A673 (cell line): ENCODE measurements around the gene TLE6. TPM values are rescaled to one million over a fixed set of nuclear protein-coding genes. Genes with fewer than 3 reads are reported as not detected.

Experiments
- BruUV-seq: library from RNA; stranded (reverse); fragments of 400-500 nt; replicated peaks from 2 replicates; lab custom pipeline; 2021; lab: Mats Ljungman, UMichigan
- CTCF ChIA-PET: fragments of 300-600 bp; sonication (Branson Sonifier 250); formaldehyde crosslinking; loops from one replicate; lab custom pipeline; 2022; ENCODE audit warnings: antibody characterized with exemption; lab: Charles Lee
- POLR2A ChIA-PET: fragments of 300-600 bp; sonication (Branson Sonifier 250); formaldehyde crosslinking; loops from one replicate; lab custom pipeline; 2022; ENCODE audit warnings: antibody characterized with exemption; ENCODE audit not compliant: low non-redundant PET; lab: Charles Lee
- DNase-seq: peaks from one replicate; pipeline ENCODE4 v3.0.0-alpha.2; 2015; ENCODE audit warnings: low spot score
- H3K27ac ChIP-seq: fragments of 200-600 bp; sonication (generic); 2 replicates; pipeline ENCODE4 v1.5.1; 2016; ENCODE audit warnings: mixed run types, low read depth, mild to moderate bottlenecking, mixed read lengths, antibody characterized with exemption, low read length; ENCODE audit not compliant: poor library complexity, severe bottlenecking
- H3K27me3 ChIP-seq: fragments of 200-600 bp; sonication (generic); replicated peaks from 2 replicates; pipeline ENCODE4 v1.6.1; 2017; ENCODE audit warnings: mixed run types, low read depth, mild to moderate bottlenecking, mixed read lengths, antibody characterized with exemption, low read length; ENCODE audit not compliant: insufficient read depth, poor library complexity
- H3K36me3 ChIP-seq: fragments of 200-600 bp; sonication (generic); 2 replicates; pipeline ENCODE4 v1.6.1; 2016; ENCODE audit warnings: mixed run types, mild to moderate bottlenecking, mixed read lengths, antibody characterized with exemption, low read length; ENCODE audit not compliant: insufficient read depth, poor library complexity, severe bottlenecking
- H3K4me1 ChIP-seq: fragments of 200-600 bp; sonication (generic); 2 replicates; pipeline ENCODE4 v1.6.1; 2017; ENCODE audit warnings: mixed run types, mild to moderate bottlenecking, mixed read lengths, antibody characterized with exemption, low read length; ENCODE audit not compliant: insufficient read depth, poor library complexity, severe bottlenecking
- H3K4me3 ChIP-seq: fragments of 200-600 bp; sonication (generic); 2 replicates; pipeline ENCODE4 v1.5.1; 2016; ENCODE audit warnings: low read depth, mixed run types, mild to moderate bottlenecking, mixed read lengths, low read length; ENCODE audit not compliant: poor library complexity, severe bottlenecking
- H3K9me3 ChIP-seq: fragments of 200-600 bp; sonication (generic); 2 replicates; pipeline ENCODE4 v1.6.1; 2016; ENCODE audit warnings: mixed run types, low read depth, mild to moderate bottlenecking, mixed read lengths, antibody characterized with exemption, low read length; ENCODE audit not compliant: poor library complexity, severe bottlenecking
- CTCF ChIP-seq: fragments of 300-800, 200-600 bp; sonication (generic); conservative IDR thresholded peaks from 2 replicates; pipeline ENCODE4 v1.5.1; 2017; ENCODE audit warnings: low read depth, mild to moderate bottlenecking, antibody characterized with exemption, low read length, moderate library complexity, mixed read lengths
- EZH2 ChIP-seq: fragments of 200-600 bp; sonication (generic); IDR thresholded peaks from 2 replicates; pipeline ENCODE4 v1.6.1; 2017; ENCODE audit warnings: borderline replicate concordance, low read depth, mild to moderate bottlenecking, mixed read lengths, antibody characterized with exemption, low read length; ENCODE audit not compliant: poor library complexity, severe bottlenecking
- intact Hi-C: fragments of 100-400 bp; cut with micrococcal nuclease; formaldehyde crosslinking; loops from one replicate; pipeline ENCODE4 v1.10.0; 2022; ENCODE audit not compliant: unreplicated experiment
- total RNA-seq: library from RNA; stranded (reverse); gene quantifications from 2 replicates; pipeline ENCODE4 v1.2.3, GENCODE V29; 2021

TLE6 gene
- total RNA-seq, 1 experiment from 2014 or later = not detected

DNA sequence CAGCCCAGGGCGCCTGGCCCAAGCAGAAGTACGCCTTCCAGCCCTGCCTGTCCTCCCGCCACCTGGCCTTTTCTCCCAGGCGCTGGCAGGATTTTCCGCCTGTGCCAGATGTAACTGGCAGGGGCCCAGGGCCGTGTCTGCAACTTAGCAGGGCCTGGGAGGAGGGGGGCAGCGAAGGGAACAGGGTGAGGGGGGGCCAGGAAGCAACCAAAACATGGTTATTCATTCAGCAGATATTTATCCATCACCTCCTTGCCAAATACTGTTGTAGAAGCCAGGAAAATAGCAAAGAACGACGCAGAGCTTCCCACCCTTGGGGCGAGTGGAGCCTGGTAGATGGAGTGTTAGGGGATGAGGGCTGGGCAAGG, 5.6 kb downstream of the TLE6 start:
- Histone ChIP-seq H3K27me3 (peaks cover 5% of the 10 kb centered on the region), H3K9me3 (no peaks in the 10 kb centered on the region), H3K27ac (peak overlapping the region; percentile 22), H3K36me3 (no peaks in the 10 kb centered on the region), H3K4me1 (peaks cover 29% of the 10 kb centered on the region), H3K4me3 (peak overlapping the region; percentile 12)
- TF ChIP-seq EZH2 = no peak
- no peak for TF ChIP-seq CTCF
- POLR2A ChIA-PET = no interaction called here
- intact Hi-C loops = loop anchor here (5.0 kb wide), 1 partner anchor 54 kb away; no protein-coding TSS in a partner anchor
- CTCF ChIA-PET = interaction anchor here (1.0 kb wide), 1 partner anchor 30 kb away, joined by 3 read pairs; no protein-coding TSS in a partner anchor
- BruUV-seq = no TSS peak
- peak; percentile 91 for DNase-seq

DNA sequence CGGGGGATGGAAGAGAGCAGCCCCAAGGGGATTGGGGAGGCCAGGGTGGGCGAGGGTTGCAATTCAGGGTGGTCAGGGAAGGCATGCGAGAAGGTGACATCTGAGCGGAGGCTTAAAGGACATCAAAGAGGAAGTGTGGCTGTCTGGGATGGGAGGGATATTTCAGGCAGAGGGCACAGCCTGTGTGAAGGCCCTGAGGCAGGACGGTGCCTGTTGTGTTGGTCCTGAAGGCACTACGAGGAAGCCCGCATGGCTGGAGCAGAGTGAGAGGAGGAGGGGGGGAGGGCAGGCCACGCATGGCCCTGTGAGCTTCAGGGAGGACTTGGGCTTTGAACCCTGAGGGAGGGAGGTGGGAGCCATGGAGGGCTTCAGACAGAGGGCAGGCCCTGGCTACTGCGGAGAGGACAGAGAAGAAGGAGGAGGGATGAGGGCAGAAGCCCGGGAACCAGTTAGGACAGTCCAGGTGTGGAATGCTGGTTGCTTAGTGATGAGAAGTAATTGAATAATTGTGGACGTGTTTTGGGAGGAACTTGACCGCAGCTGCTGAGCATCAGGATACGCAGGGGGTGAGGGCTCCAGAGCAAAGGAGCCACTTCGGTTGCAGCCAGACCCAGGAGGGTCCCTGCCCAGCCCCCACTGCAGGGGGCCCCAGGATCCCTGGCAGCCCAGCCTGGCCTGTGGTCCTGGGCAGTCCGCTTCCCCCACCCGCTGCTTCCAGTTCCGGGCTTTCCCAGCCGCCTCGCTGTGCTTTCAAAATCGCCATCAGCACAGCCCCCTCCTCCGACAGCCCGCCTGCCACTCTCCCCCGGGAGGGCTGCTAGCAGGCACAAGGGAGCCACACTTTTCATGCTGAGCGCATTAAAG, 6.2 kb downstream of the TLE6 start:
- peak overlapping the region; percentile 22 for H3K27ac ChIP-seq
- no peaks in the 10 kb centered on the region for H3K36me3 ChIP-seq
- BruUV-seq = no TSS peak
- intact Hi-C loops = loop anchor here (5.0 kb wide), 1 partner anchor 54 kb away; no protein-coding TSS in a partner anchor
- DNase-seq = peak; percentile 99
- H3K4me3 ChIP-seq = peak overlapping the region; percentile 14
- TF ChIP-seq CTCF = no peak
- TF ChIP-seq EZH2 = no peak
- ChIA-PET CTCF (interaction anchor here (0.6 to 1.0 kb wide), 3 partner anchors 23 to 731 kb away, joined by 3 read pairs; no protein-coding TSS in a partner anchor), POLR2A (no interaction called here)
- peaks cover 5% of the 10 kb centered on the region for H3K27me3 ChIP-seq
- H3K4me1 ChIP-seq = peaks cover 27% of the 10 kb centered on the region
- H3K9me3 ChIP-seq = no peaks in the 10 kb centered on the region

DNA sequence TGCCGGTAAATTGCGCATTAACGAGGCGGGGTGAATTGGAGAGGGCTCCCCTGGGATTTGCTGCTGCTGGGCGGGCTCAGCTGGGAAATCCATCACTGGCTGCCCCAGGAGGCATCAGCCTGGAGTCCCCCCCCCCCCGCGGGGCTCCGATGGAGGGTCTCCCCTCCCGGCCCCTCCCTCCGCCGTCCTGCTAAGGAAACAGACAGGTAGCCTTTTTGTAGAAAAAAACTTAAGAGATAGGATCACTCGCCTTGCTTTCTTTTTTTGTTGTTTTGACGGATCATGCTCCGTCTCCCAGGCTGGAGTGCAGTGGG, 6.8 kb downstream of the TLE6 start:
- H3K9me3 ChIP-seq = no peaks in the 10 kb centered on the region
- POLR2A ChIA-PET = no interaction called here
- intact Hi-C loops = loop anchor here (5.0 kb wide), 1 partner anchor 53 kb away; no protein-coding TSS in a partner anchor
- H3K27ac ChIP-seq = no peak overlapping the region
- peaks cover 5% of the 10 kb centered on the region for H3K27me3 ChIP-seq
- CTCF ChIA-PET = interaction anchor here (0.7 kb wide), 1 partner anchor 23 kb away, joined by 3 read pairs; no protein-coding TSS in a partner anchor
- peak overlapping the region; percentile 14 for H3K4me3 ChIP-seq
- peaks cover 27% of the 10 kb centered on the region for H3K4me1 ChIP-seq
- BruUV-seq = no TSS peak
- DNase-seq = no peak
- H3K36me3 ChIP-seq = no peaks in the 10 kb centered on the region
- TF ChIP-seq CTCF (no peak), EZH2 (no peak)
